Ovary (tissue), 3 donors: Measurements from ENCODE around the gene PRKCD.

Source experiments
- EP300 ChIP-seq: sonication (generic); formaldehyde crosslinking; IDR thresholded peaks from one replicate; pipeline ENCODE4 v1.6.1; 2017; ENCODE audit warnings: antibody characterized with exemption
- POLR2A ChIP-seq: fragments of 450-650 bp; IDR thresholded peaks from one replicate; pipeline ENCODE4 v1.6.1; 2017; ENCODE audit warnings: antibody characterized with exemption, mild to moderate bottlenecking, moderate library complexity
- TF ChIP-seq, protein P1 (sequence below), 3 donors: fragments of 450-650 bp in 2 of 3; fragments of 200-600 bp in 1 of 3; IDR thresholded peaks; one replicate each; pipeline versions ENCODE4 v1.5.1 to v1.8.0; 2016 to 2022; ENCODE audit warnings: antibody characterized with exemption in 3 of 3, mild to moderate bottlenecking in 1 of 3
- donor health status: DM: no; HTN: no; CAD: no.

DNA sequence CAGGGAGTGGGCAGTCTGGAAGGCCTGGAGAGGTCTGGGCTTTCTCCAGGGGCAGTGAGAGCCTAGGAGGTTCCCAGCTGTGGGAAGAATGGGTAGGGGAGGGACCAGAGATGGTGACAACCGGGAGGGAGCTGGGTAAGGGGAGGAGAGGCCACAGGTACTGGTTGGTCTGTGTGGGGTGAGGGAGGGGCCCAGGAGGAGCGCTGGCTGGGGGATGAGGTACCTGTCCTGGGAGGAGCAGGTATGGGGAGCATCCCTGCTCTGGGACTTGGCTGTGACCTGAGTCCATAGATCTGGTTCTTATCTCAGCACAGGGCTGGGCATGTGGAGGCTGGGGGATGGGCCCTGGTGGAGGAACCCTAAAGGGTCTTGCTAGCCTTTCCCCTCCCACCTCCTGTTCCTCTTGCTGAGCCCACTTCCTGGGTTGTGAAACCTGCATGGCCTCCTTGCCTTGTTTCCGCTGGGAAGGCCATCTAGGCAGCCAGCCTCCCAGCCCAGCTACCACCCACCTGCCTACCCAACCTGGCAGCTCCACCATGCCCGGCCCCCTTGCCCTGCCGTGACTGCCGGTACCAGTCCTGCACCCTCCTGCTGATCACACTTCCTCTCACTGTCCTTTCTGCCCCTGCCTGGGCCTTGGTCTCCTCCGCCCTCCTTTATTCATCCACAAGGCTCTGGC is 11.0 kb downstream of the PRKCD start:
- TF ChIP-seq, protein P1, sequence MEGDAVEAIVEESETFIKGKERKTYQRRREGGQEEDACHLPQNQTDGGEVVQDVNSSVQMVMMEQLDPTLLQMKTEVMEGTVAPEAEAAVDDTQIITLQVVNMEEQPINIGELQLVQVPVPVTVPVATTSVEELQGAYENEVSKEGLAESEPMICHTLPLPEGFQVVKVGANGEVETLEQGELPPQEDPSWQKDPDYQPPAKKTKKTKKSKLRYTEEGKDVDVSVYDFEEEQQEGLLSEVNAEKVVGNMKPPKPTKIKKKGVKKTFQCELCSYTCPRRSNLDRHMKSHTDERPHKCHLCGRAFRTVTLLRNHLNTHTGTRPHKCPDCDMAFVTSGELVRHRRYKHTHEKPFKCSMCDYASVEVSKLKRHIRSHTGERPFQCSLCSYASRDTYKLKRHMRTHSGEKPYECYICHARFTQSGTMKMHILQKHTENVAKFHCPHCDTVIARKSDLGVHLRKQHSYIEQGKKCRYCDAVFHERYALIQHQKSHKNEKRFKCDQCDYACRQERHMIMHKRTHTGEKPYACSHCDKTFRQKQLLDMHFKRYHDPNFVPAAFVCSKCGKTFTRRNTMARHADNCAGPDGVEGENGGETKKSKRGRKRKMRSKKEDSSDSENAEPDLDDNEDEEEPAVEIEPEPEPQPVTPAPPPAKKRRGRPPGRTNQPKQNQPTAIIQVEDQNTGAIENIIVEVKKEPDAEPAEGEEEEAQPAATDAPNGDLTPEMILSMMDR (IDR thresholded peaks at IDR 0.05): no peak
- TF ChIP-seq POLR2A (no peak), EP300 (no peak)
